ENCODE data around the gene CYLD.

Gene CYLD

GRCh38 chr16:50711862-50712559 lies 29.9 kb upstream of the CYLD start:
- DNase-seq: no peak

GRCh38 chr16:50712560-50712898 lies 29.4 kb upstream of the CYLD start:
- no peak for DNase-seq

GRCh38 chr16:50712956-50713355 lies 28.9 kb upstream of the CYLD start:
- DNase-seq: no peak

GRCh38 chr16:50717091-50717490 lies 24.8 kb upstream of the CYLD start:
- no peak for DNase-seq

GRCh38 chr16:50717494-50717893 lies 24.4 kb upstream of the CYLD start:
- DNase-seq: no peak

GRCh38 chr16:50718061-50718760 lies 23.7 kb upstream of the CYLD start:
- DNase-seq: no peak

DNA sequence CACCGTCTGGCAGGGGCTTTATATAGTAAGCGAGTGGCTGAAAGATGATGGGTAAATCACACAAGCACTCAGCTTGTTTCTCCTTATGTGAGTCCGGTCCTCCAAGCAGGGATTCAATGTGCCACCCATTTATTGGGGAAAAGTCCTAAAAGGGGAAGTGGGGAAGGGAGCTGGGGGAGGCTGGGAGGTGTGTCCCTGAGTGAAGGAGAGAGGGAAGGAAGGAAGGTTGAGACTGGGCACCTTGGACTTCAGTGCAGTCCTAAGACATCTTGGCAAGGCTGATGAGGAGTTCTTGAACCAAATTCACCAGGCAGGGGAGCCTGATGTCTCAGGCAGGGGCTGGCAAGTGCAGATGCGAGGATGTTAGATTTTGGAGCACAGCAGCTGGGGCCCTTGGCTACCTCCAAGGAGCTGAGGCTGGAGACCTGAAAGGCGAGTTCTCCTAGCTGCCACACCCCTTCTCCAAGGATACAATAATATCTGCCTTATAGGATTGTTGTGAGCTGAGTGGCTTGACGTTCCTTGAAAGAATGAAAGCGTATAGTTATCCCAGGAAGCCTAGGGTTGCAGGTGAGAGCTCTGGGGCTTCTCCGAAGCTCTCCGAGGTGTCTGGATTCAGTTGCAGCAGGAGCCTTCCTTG lies 23.0 kb upstream of the CYLD start:
- no peak for DNase-seq

- DNase-seq: peak; percentile 50
Observed at GRCh38 chr16:50719401-50720337, 22.2 kb upstream of the CYLD start.

- DNase-seq: no peak
Observed at GRCh38 chr16:50721549-50722404, 20.1 kb upstream of the CYLD start.

DNA sequence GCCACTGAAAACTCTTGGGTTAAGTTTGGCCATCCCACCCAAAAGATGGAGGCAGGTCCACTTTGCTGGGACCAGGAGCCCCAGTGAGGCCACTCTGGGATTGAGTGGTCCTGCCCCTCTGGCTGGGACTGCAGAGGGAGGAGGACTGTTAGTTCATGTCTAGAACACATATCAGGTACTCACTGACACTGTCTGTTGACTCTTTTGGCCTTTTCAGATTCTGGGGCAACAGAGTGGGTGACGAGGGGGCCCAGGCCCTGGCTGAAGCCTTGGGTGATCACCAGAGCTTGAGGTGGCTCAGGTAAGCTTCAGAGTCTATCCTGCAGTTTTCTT lies 19.5 kb upstream of the CYLD start:
- no peak for DNase-seq

DNA sequence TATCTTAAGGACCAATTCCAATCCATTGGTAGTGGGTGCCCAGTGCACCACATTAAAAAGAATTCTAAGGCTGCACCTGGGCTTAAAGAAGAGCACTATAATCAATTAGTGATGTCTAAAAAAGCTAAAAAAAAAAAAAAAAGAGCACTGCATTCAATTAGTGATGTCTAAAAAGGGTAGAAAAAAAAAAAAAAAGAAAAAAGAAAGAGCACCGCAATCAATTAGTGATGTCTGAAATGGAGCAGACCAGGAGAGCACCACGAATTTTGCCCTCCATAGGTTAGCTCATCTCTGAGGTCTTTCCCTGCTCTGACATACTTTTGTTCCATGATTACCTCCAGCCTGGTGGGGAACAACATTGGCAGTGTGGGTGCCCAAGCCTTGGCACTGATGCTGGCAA lies 18.9 kb upstream of the CYLD start:
- DNase-seq: no peak

DNA sequence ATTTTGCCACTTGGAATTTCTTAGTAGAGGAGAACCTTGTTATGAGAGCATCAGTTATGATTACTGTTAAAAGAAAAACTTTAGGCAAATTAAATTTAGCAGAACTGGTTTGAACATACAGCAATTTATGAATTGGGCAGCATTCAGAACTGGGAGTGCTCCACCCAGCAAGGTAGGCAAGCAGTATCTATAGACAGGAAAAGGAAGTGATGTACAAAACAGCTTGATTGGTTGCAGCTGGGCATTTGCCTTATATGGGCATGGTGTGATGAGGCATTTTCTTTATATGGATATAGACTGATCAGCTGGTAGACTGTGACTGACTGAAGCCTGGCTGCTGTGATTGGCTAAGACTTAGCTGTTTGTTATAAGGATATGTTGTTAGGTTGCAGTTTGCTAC lies 17.6 kb upstream of the CYLD start:
- no peak for DNase-seq

GRCh38 chr16:50731130-50731988 lies 10.5 kb upstream of the CYLD start:
- DNase-seq: peak; percentile 23

DNA sequence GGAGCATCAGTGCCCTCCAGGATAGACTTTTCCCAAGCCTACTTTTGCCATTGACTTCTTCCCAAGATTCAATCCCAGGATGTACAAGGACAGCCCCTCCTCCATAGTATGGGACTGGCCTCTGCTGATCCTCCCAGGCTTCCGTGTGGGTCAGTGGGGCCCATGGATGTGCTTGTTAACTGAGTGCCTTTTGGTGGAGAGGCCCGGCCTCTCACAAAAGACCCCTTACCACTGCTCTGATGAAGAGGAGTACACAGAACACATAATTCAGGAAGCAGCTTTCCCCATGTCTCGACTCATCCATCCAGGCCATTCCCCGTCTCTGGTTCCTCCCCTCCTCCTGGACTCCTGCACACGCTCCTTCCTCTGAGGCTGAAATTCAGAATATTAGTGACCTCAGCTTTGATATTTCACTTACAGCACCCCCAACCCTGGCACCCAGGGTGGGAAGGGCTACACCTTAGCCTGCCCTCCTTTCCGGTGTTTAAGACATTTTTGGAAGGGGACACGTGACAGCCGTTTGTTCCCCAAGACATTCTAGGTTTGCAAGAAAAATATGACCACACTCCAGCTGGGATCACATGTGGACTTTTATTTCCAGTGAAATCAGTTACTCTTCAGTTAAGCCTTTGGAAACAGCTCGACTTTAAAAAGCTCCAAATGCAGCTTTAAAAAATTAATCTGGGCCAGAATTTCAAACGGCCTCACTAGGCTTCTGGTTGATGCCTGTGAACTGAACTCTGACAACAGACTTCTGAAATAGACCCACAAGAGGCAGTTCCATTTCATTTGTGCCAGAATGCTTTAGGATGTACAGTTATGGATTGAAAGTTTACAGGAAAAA lies 9.7 kb upstream of the CYLD start:
- no peak for DNase-seq

DNA sequence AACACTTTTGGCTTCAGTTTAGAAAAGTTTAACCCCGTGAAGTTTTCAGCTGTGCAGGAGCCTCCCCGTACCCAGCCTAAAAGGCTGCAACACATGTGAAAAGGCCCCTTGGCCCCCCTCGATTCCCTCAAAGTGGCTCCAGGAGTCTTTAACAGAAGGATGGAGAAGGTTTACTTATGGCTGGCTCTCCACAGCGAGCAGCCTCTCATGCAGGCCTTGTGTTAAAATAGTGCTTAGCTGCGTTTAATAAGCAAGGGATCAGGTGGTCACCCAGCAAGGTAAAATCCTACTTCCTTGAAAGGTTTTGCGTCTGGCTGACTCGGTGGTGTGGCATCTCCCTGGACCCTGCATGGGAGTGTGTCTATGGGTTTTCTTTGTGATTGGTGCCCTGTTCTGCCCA lies 8.4 kb upstream of the CYLD start:
- no peak for DNase-seq

DNA sequence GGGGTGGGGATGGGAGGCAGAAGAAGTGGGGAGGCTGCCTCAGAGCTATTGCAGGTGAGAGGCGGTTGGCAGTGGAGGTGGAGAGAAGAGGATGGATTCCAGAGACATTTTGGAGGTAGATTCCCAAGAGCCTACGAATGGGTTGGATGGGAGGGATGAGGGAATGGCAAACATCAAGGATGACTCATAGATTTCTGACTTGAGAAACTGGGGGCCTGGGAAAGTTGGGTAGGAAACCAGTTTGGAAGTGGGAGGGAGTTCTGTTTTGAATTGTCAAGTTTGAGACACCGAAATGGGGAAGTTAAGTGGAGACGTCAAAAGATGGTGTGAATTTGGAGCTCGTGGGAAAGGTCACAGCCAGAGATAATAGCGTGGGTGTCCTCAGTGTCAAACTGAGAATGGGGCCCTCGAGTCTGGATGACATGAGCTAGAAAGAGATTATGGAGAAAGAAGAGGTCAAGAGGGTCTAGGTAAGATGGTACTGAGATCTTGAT lies 6.2 kb upstream of the CYLD start:
- no peak for DNase-seq

DNA sequence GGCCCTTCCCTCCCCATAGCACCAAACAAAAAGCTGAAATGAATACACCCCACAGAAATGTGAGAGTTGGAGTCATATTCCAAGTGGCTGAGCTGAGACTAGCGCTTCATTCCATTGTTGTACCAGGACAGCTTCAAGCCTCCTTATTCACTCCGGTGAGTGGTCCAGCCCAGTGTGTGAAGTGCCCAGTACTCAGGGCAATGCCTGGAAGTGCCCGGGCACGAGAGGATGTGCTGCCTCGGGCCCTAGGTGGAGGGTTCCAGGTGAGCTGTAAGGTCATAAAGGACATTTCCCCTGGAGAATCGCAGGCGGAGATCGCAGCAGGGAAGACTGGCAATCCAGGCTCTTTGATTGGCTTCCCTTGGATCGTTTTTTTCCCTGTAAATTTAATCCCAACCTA lies 5.4 kb upstream of the CYLD start:
- no peak for DNase-seq

DNA sequence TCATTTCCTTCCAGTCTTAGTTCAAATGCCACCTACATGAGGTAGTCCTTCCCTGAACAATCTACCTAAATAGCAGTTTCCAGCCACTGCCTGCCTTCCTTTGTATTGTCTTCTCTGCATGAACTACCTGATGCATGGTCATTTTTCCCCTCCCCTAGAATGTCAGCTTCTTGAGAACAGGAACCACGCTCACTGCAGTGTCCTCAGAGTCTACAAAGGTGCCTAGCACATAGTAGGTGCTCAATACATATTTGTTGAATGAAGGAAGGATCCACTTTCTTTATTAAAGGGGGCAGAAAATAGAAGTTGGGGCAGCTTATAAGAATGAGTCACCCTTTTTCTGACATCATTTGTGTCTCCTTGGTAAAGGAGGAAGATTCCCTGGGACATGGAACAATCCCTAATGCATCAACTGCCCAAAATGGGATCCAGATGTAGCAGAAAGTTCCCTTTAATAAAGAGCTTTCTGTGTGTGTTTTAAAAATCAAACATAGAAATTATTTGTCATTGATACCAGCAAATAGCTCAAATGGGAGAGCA lies 4.4 kb upstream of the CYLD start:
- DNase-seq: no peak

GRCh38 chr16:50739031-50739430 lies 2.9 kb upstream of the CYLD start:
- no peak for DNase-seq

DNA sequence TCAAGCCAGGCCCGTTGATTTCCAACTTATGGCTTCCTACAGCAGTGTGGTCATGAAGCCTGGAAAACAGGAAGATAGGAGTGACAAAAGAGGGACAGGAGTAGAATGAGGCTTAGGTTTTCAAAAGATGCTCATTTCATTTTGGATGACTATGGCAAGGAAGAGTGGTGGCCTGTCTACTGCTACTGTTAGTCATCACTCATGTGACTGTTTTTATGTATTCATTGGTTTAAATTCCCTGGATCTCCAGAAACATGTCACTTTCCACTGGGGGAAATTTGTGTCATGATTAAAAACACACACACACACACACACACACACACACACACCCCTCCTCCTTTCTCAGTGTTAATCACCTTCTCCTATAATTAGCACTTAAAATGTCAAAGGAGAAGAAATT lies 1.1 kb upstream of the CYLD start:
- no peak for DNase-seq

Data from hematopoietic multipotent progenitor cell treated with erythropoietin and hydrocortisone succinate and interleukin-3 and kit ligand, for 6 days (in vitro differentiated cells).